ENCODE measurements around the gene NAXD. TPM values are rescaled to one million over a fixed set of nuclear protein-coding genes. Genes with fewer than 3 reads are reported as not detected.

Gene NAXD
- total RNA-seq, 1 donor from 2014 or later = 25.8 TPM

- no peak for TF ChIP-seq CTCF (IDR thresholded peaks at IDR 0.05; ENCODE audit: insufficient read depth, low read depth, low read length)
- no peak for TF ChIP-seq EZH2 (IDR thresholded peaks at IDR 0.05; ENCODE audit: insufficient read depth, low read length)
- H3K4me1 Mint-ChIP-seq (ENCODE audit: low read depth, unreplicated experiment) = peaks cover 15% of the 10 kb centered on the region
Measured at GRCh38 chr13:110637747-110638146, 22.4 kb downstream of the NAXD start.

GRCh38 chr13:110638257-110638656 is 22.9 kb downstream of the NAXD start:
- H4K20me1 ChIP-seq (ENCODE audit: insufficient read depth, low read length) = peaks cover 56% of the 10 kb centered on the region
- no peaks in the 10 kb centered on the region for H3K9me3 ChIP-seq (ENCODE audit: insufficient read depth, low read depth, low read length)
- Mint-ChIP-seq H3K4me3 (ENCODE audit: unreplicated experiment) (no peak overlapping the region), H3K9me3 (ENCODE audit: unreplicated experiment) (no peaks in the 10 kb centered on the region), H3K36me3 (ENCODE audit: low read depth, unreplicated experiment) (peaks cover 30% of the 10 kb centered on the region), H3K27me3 (ENCODE audit: low read depth, unreplicated experiment) (no peaks in the 10 kb centered on the region), H3K27ac (ENCODE audit: unreplicated experiment) (no peak overlapping the region), H3K4me1 (ENCODE audit: low read depth, unreplicated experiment) (peaks cover 17% of the 10 kb centered on the region)
- no peak overlapping the region for H3K9ac ChIP-seq (ENCODE audit: low read length)
- no peak overlapping the region for H3K4me2 ChIP-seq (ENCODE audit: low read length)
- TF ChIP-seq CTCF (IDR thresholded peaks at IDR 0.05; ENCODE audit: insufficient read depth, low read depth, low read length) = no peak
- H2AFZ ChIP-seq (ENCODE audit: low read depth, low read length) = no peak overlapping the region
- H3K79me2 ChIP-seq (ENCODE audit: insufficient read depth, low read length) = peaks cover 29% of the 10 kb centered on the region
- no peaks in the 10 kb centered on the region for H3K27me3 ChIP-seq (ENCODE audit: insufficient read depth, low read length)
- H3K4me1 ChIP-seq (ENCODE audit: insufficient read depth, low read length) = peaks cover 31% of the 10 kb centered on the region
- H3K4me3 ChIP-seq (ENCODE audit: insufficient read depth, low read depth, low read length) = no peak overlapping the region
- no peak overlapping the region for H3K27ac ChIP-seq (ENCODE audit: low read depth, low read length)
- FAIRE-seq (no peak), DNase-seq (ENCODE audit: low read depth) (no peak)
- peaks cover 22% of the 10 kb centered on the region for H3K36me3 ChIP-seq (ENCODE audit: insufficient read depth, low read length)

More at GRCh38 chr13:110637747-110638146, 22.4 kb downstream of the NAXD start:
- Mint-ChIP-seq H3K27me3 (ENCODE audit: low read depth, unreplicated experiment) (no peaks in the 10 kb centered on the region), H3K27ac (ENCODE audit: unreplicated experiment) (no peak overlapping the region), H3K4me3 (ENCODE audit: unreplicated experiment) (no peak overlapping the region), H3K36me3 (ENCODE audit: low read depth, unreplicated experiment) (peaks cover 30% of the 10 kb centered on the region), H3K9me3 (ENCODE audit: unreplicated experiment) (no peaks in the 10 kb centered on the region)
- no peaks in the 10 kb centered on the region for H3K27me3 ChIP-seq (ENCODE audit: insufficient read depth, low read length)
- H3K4me1 ChIP-seq (ENCODE audit: insufficient read depth, low read length) = peaks cover 31% of the 10 kb centered on the region
- no peak overlapping the region for H2AFZ ChIP-seq (ENCODE audit: low read depth, low read length)
- no peak for FAIRE-seq
- peaks cover 17% of the 10 kb centered on the region for H3K36me3 ChIP-seq (ENCODE audit: insufficient read depth, low read length)
- H3K4me3 ChIP-seq (ENCODE audit: insufficient read depth, low read depth, low read length) = no peak overlapping the region
- H3K79me2 ChIP-seq (ENCODE audit: insufficient read depth, low read length) = peaks cover 29% of the 10 kb centered on the region
- H3K27ac ChIP-seq (ENCODE audit: low read depth, low read length) = no peak overlapping the region
- peaks cover 55% of the 10 kb centered on the region for H4K20me1 ChIP-seq (ENCODE audit: insufficient read depth, low read length)
- no peak for DNase-seq (ENCODE audit: low read depth)
- H3K9ac ChIP-seq (ENCODE audit: low read length) = no peak overlapping the region
- no peak overlapping the region for H3K4me2 ChIP-seq (ENCODE audit: low read length)
- H3K9me3 ChIP-seq (ENCODE audit: insufficient read depth, low read depth, low read length) = no peaks in the 10 kb centered on the region

GRCh38 chr13:110638814-110639806 is 23.8 kb downstream of the NAXD start:
- peaks cover 24% of the 10 kb centered on the region for H3K79me2 ChIP-seq (ENCODE audit: insufficient read depth, low read length)
- Mint-ChIP-seq H3K4me3 (ENCODE audit: unreplicated experiment) (no peak overlapping the region), H3K9me3 (ENCODE audit: unreplicated experiment) (no peaks in the 10 kb centered on the region), H3K27ac (ENCODE audit: unreplicated experiment) (no peak overlapping the region), H3K36me3 (ENCODE audit: low read depth, unreplicated experiment) (peaks cover 27% of the 10 kb centered on the region), H3K27me3 (ENCODE audit: low read depth, unreplicated experiment) (no peaks in the 10 kb centered on the region), H3K4me1 (ENCODE audit: low read depth, unreplicated experiment) (peaks cover 21% of the 10 kb centered on the region)
- no peak for TF ChIP-seq CTCF (IDR thresholded peaks at IDR 0.05; ENCODE audit: insufficient read depth, low read depth, low read length)
- no peak for TF ChIP-seq EZH2 (IDR thresholded peaks at IDR 0.05; ENCODE audit: insufficient read depth, low read length)
- no peaks in the 10 kb centered on the region for H3K9me3 ChIP-seq (ENCODE audit: insufficient read depth, low read depth, low read length)
- H3K4me3 ChIP-seq (ENCODE audit: insufficient read depth, low read depth, low read length) = no peak overlapping the region
- DNase-seq (ENCODE audit: low read depth) = no peak
- peak; percentile 23 for FAIRE-seq
- no peaks in the 10 kb centered on the region for H3K27me3 ChIP-seq (ENCODE audit: insufficient read depth, low read length)
- H4K20me1 ChIP-seq (ENCODE audit: insufficient read depth, low read length) = peaks cover 63% of the 10 kb centered on the region
- H3K4me1 ChIP-seq (ENCODE audit: insufficient read depth, low read length) = peaks cover 26% of the 10 kb centered on the region
- peaks cover 22% of the 10 kb centered on the region for H3K36me3 ChIP-seq (ENCODE audit: insufficient read depth, low read length)
- no peak overlapping the region for H2AFZ ChIP-seq (ENCODE audit: low read depth, low read length)
- no peak overlapping the region for H3K27ac ChIP-seq (ENCODE audit: low read depth, low read length)
- no peak overlapping the region for H3K4me2 ChIP-seq (ENCODE audit: low read length)
- H3K9ac ChIP-seq (ENCODE audit: low read length) = no peak overlapping the region
